Neural progenitor cell (in vitro differentiated cells): Measurements from ENCODE around the gene RAB34. TPM values are rescaled to one million over a fixed set of nuclear protein-coding genes. Genes with fewer than 3 reads are reported as not detected.

ENCODE experiments used
- DNase-seq: peaks from one replicate; pipeline ENCODE4 v3.0.0-alpha.2; 2016; ENCODE audit warnings: low spot score
- H2AFZ ChIP-seq: fragments of 200-600 bp; sonication (generic); replicated peaks from 2 replicates; pipeline ENCODE4 v1.6.1; 2016; ENCODE audit warnings: antibody characterized with exemption
- H3F3A ChIP-seq: fragments of 200-600 bp; sonication (generic); 2 replicates; pipeline ENCODE4 v1.6.1; 2016; ENCODE audit warnings: antibody characterized with exemption, low read depth
- H3K27ac ChIP-seq: fragments of 200-600 bp; sonication (generic); 2 replicates; pipeline ENCODE4 v1.5.1; 2016; ENCODE audit warnings: mild to moderate bottlenecking
- H3K27me3 ChIP-seq: fragments of 200-600 bp; sonication (generic); 2 replicates; pipeline ENCODE4 v1.6.1; 2016; ENCODE audit warnings: mild to moderate bottlenecking, moderate library complexity
- H3K36me3 ChIP-seq: fragments of 200-600 bp; sonication (generic); 2 replicates; pipeline ENCODE4 v1.5.1; 2016
- H3K4me1 ChIP-seq: fragments of 200-600 bp; sonication (generic); 2 replicates; pipeline ENCODE4 v1.6.1; 2016; ENCODE audit warnings: mixed run types
- H3K4me2 ChIP-seq: fragments of 200-600 bp; sonication (generic); 2 replicates; pipeline ENCODE4 v1.6.1; 2016
- H3K4me3 ChIP-seq: fragments of 200-600 bp; sonication (generic); 2 replicates; pipeline ENCODE4 v1.5.1; 2016
- H3K79me2 ChIP-seq: fragments of 200-600 bp; sonication (generic); 2 replicates; pipeline ENCODE4 v1.6.1; 2016; ENCODE audit warnings: low read depth
- H3K9ac ChIP-seq: fragments of 200-600 bp; sonication (generic); 2 replicates; pipeline ENCODE4 v1.6.1; 2016
- H3K9me3 ChIP-seq: fragments of 200-600 bp; sonication (generic); 2 replicates; pipeline ENCODE4 v1.5.1; 2016; ENCODE audit warnings: low read depth
- H4K20me1 ChIP-seq: fragments of 200-600 bp; sonication (generic); 2 replicates; pipeline ENCODE4 v1.6.1; 2016; ENCODE audit warnings: low read depth
- H3K27ac Mint-ChIP-seq: 3 replicates; pipeline ENCODE4 v1.8.0; 2021; ENCODE audit warnings: mixed read lengths
- H3K27me3 Mint-ChIP-seq: 2 replicates; pipeline ENCODE4 v1.8.0; 2022; ENCODE audit warnings: low read depth, mild to moderate bottlenecking, inconsistent platforms, moderate library complexity, mixed read lengths; ENCODE audit not compliant: insufficient read depth
- H3K36me3 Mint-ChIP-seq: 3 replicates; pipeline ENCODE4 v1.8.0; 2021; ENCODE audit warnings: mixed read lengths
- H3K4me1 Mint-ChIP-seq: 3 replicates; pipeline ENCODE4 v1.8.0; 2021; ENCODE audit warnings: mixed read lengths
- H3K4me3 Mint-ChIP-seq: 3 replicates; pipeline ENCODE4 v1.8.0; 2021; ENCODE audit warnings: mild to moderate bottlenecking, moderate library complexity, mixed read lengths
- H3K9me3 Mint-ChIP-seq: 3 replicates; pipeline ENCODE4 v1.8.0; 2020; ENCODE audit warnings: mixed read lengths
- EZH2 ChIP-seq: fragments of 200-600 bp; sonication (generic); IDR thresholded peaks from 2 replicates; pipeline ENCODE4 v1.6.1; 2017; ENCODE audit warnings: antibody characterized with exemption, mild to moderate bottlenecking, moderate library complexity
- EZH2phosphoT487 ChIP-seq: fragments of 200-600 bp; sonication (generic); IDR thresholded peaks from 2 replicates; pipeline ENCODE4 v1.6.1; 2017; ENCODE audit warnings: antibody characterized with exemption
- total RNA-seq: library from RNA; depleted of rRNA; stranded (reverse); fragments of >200 nt; gene quantifications from 2 replicates; pipeline ENCODE4 v1.2.3, GENCODE V29; 2015; ENCODE audit warnings: low replicate concordance
- TF ChIP-seq, protein P1 (sequence below): fragments of 200-600 bp; sonication (generic); IDR thresholded peaks from 2 replicates; pipeline ENCODE4 v1.5.1; 2017; ENCODE audit warnings: antibody characterized with exemption, mild to moderate bottlenecking

RAB34 gene
- total RNA-seq, 1 donor from 2014 or later: 82.8 TPM

DNA sequence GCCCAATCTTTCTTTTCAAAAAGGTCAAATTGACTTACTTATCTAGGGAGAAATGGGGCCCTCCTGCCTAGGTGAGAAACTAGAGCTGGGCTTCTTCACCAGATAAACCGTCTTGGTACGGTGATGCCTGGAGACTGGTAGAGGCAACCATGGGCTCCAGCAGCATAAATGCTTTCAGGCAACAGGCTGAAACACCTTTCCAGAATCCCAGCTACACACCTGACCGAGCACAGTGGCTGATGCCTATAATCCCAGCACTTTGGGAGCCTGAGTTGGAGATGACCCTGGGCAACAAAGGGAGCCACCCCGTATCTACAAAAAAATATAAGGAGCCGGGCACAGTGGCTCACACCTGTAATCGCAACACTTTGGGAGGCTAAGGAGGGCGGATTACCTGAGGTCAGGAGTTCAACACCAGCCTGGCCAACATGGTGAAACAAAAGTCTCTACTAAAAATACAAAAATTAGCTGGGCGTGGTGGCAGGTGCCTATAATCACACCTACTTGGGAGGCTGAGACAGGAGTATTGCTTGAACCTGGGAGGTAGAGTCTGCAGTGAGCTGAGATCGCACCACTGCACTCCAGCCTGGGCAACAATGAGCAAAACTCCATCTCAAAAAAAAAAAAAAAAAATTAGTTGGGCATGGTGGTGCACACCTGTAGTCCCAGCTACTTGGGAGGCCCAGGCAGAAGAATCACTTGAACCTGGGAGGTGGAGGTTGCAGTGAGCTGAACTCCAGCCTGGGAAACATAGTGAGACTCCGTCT, 34.1 kb upstream of the RAB34 start:
- Mint-ChIP-seq H3K4me3 (no peak overlapping the region), H3K27me3 (no peaks in the 10 kb centered on the region), H3K36me3 (peaks cover 13% of the 10 kb centered on the region), H3K27ac (no peak overlapping the region), H3K9me3 (no peaks in the 10 kb centered on the region), H3K4me1 (peaks cover 17% of the 10 kb centered on the region)
- Histone ChIP-seq H3K27ac (no peak overlapping the region), H3F3A (peaks cover 59% of the 10 kb centered on the region), H3K4me2 (no peak overlapping the region), H3K9me3 (no peaks in the 10 kb centered on the region), H3K4me3 (no peak overlapping the region), H3K36me3 (peaks cover 7% of the 10 kb centered on the region), H2AFZ (no peak overlapping the region), H4K20me1 (peaks cover 45% of the 10 kb centered on the region), H3K27me3 (no peaks in the 10 kb centered on the region), H3K79me2 (peaks cover 28% of the 10 kb centered on the region), H3K9ac (no peak overlapping the region), H3K4me1 (peaks cover 3% of the 10 kb centered on the region)
- no peak for TF ChIP-seq EZH2phosphoT487
- no peak for TF ChIP-seq EZH2
- TF ChIP-seq, protein P1, sequence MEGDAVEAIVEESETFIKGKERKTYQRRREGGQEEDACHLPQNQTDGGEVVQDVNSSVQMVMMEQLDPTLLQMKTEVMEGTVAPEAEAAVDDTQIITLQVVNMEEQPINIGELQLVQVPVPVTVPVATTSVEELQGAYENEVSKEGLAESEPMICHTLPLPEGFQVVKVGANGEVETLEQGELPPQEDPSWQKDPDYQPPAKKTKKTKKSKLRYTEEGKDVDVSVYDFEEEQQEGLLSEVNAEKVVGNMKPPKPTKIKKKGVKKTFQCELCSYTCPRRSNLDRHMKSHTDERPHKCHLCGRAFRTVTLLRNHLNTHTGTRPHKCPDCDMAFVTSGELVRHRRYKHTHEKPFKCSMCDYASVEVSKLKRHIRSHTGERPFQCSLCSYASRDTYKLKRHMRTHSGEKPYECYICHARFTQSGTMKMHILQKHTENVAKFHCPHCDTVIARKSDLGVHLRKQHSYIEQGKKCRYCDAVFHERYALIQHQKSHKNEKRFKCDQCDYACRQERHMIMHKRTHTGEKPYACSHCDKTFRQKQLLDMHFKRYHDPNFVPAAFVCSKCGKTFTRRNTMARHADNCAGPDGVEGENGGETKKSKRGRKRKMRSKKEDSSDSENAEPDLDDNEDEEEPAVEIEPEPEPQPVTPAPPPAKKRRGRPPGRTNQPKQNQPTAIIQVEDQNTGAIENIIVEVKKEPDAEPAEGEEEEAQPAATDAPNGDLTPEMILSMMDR: no peak
- DNase-seq: no peak

DNA sequence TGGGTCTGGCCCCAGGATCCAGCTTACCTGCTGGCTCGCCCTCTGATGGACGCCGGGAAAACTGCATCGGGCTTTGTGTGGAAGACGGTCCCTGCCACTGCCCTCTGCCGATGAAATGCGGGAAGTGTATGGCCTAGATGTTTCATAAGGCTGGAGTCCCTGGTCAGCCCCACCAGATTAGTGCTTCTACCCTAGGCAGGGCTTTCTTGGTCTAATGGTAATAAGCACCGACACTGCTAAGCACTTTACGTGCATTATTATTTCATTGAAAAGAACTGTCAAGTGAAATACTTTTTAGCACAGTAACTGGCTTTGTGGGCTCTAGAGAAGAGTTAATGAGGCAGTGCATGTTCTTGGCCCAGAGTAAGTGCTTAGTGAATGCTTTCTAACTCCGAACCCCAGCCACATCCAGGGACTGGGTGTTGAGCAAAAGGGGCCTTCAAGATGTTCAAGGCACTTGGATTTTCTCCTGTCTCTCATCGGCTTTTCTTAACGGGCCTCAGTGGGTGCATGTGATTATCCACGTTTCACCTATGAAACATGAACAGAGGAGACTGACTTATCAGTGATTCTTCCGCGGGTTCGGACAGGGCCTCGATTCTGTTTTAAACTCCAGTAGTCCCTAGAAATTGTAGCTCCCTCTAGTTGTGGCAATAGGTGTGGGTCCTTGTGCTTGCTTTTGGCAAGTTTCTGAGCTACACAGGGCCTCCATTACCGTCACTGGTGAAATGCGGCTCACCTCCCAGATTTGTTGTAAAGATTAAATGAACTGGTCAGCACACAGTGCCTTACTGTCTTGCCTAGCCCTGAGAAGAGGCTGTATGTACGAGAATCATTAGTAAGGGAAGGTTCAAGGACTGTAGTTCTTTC, 32.7 kb upstream of the RAB34 start:
- H3K27ac ChIP-seq: no peak overlapping the region
- H3K9ac ChIP-seq: no peak overlapping the region
- H3K36me3 ChIP-seq: peaks cover 7% of the 10 kb centered on the region
- Mint-ChIP-seq H3K4me1 (peaks cover 27% of the 10 kb centered on the region), H3K9me3 (no peaks in the 10 kb centered on the region), H3K4me3 (no peak overlapping the region), H3K27me3 (no peaks in the 10 kb centered on the region), H3K36me3 (peaks cover 9% of the 10 kb centered on the region), H3K27ac (peak overlapping the region; percentile 33)
- peaks cover 57% of the 10 kb centered on the region for H4K20me1 ChIP-seq
- H3K27me3 ChIP-seq: no peaks in the 10 kb centered on the region
- TF ChIP-seq, protein P1: peak; percentile 99
- no peak for TF ChIP-seq EZH2
- H3K79me2 ChIP-seq: peaks cover 41% of the 10 kb centered on the region
- peaks cover 16% of the 10 kb centered on the region for H3K4me1 ChIP-seq
- H3K9me3 ChIP-seq: no peaks in the 10 kb centered on the region
- DNase-seq: peak; percentile 96
- peaks cover 73% of the 10 kb centered on the region for H3F3A ChIP-seq
- H3K4me2 ChIP-seq: no peak overlapping the region
- no peak overlapping the region for H2AFZ ChIP-seq
- H3K4me3 ChIP-seq: no peak overlapping the region

DNA sequence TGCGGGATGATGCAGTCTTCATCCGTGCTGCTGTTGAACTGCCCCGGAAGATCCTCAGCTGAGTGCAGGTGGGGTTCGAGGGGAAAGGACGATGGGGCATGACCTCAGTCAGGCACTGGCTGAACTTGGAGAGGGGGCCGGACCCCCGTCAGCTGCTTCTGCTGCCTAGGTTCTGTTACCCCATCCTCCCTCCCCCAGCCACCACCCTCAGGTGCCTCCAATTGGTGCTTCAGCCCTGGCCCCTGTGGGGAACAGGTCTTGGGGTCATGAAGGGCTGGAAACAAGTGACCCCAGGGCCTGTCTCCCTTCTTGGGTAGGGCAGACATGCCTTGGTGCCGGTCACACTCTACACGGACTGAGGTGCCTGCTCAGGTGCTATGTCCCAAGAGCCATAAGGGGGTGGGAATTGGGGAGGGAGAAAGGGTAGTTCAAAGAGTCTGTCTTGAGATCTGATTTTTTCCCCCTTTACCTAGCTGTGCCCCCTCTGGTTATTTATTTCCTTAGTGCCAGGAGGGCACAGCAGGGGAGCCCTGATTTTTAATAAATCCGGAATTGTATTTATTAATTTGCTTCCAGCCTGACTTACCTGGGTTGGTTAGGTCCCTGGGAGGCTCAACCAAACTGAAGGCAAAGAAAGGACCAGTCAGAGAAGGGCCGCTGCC, 32.0 kb upstream of the RAB34 start:
- H3K36me3 ChIP-seq: peaks cover 7% of the 10 kb centered on the region
- H3K27ac ChIP-seq: no peak overlapping the region
- peaks cover 16% of the 10 kb centered on the region for H3K4me1 ChIP-seq
- Mint-ChIP-seq H3K4me1 (peaks cover 27% of the 10 kb centered on the region), H3K9me3 (no peaks in the 10 kb centered on the region), H3K36me3 (peaks cover 9% of the 10 kb centered on the region), H3K27me3 (peaks cover 2% of the 10 kb centered on the region), H3K27ac (no peak overlapping the region), H3K4me3 (no peak overlapping the region)
- H3K79me2 ChIP-seq: peaks cover 49% of the 10 kb centered on the region
- H3K9me3 ChIP-seq: no peaks in the 10 kb centered on the region
- H3K27me3 ChIP-seq: no peaks in the 10 kb centered on the region
- TF ChIP-seq EZH2phosphoT487: no peak
- TF ChIP-seq, protein P1: no peak
- no peak for TF ChIP-seq EZH2
- peaks cover 81% of the 10 kb centered on the region for H3F3A ChIP-seq
- no peak overlapping the region for H2AFZ ChIP-seq
- DNase-seq: no peak
- no peak overlapping the region for H3K4me3 ChIP-seq
- H4K20me1 ChIP-seq: peaks cover 64% of the 10 kb centered on the region
- no peak overlapping the region for H3K4me2 ChIP-seq
- H3K9ac ChIP-seq: no peak overlapping the region
